ENCODE measurements around the gene PRR3.

Gene PRR3

DNA sequence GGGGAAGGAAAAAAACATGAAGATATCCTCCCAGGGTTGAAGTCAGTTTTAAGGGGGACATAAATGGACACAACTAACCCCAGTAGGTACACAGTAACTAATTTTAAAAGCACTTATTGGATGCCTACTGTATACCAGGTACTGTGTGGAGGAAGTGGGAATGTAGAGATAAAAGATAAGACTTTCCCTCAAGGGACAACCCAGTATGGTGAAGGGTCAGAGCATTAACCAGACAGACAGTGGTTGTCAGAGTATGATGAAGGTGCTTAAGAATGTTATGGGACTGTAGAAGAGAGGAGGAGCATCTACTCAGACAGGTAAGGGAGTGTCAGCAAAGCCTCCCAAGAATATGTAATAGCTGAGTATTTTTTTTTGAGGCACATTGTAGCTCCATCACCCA, 15.1 kb downstream of the PRR3 start:
- no peak for DNase-seq

DNA sequence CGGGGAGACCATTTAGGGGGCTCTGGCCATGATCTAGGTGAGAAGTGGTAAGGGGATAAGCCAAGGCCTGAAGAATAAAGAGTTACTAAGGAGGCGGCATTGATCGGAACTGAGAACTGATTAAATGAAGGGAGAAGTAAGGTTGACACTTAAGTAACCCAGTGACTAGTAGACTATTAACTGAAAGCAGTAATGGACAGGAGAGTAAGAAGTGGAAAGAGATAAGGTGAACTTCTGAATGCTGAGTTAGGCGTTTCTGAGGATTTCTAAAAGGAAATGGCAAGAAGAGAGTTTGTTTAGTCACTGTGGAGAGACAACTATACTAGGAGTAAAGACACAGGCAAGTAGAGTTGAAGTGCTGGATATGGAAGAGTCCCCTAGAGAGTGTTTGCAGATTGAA, 16.0 kb downstream of the PRR3 start:
- no peak for DNase-seq

DNA sequence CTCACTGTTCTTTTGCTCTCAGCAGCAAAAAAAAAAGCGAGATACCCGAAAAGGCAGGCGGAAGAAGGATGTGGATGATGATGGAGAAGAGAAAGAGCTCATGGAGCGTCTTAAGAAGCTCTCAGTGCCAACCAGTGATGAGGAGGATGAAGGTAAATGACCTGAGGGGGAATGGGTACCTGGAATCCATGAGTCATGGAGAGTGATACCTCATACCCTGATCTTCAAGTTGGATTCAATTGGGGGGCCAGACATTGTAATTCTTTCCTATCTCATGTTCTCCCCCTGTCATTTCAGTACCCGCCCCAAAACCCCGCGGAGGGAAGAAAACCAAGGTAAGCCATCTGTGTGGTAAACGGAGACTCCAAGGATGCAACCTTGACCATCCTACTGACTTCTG, 21.0 kb downstream of the PRR3 start:
- DNase-seq, result no peak

DNA sequence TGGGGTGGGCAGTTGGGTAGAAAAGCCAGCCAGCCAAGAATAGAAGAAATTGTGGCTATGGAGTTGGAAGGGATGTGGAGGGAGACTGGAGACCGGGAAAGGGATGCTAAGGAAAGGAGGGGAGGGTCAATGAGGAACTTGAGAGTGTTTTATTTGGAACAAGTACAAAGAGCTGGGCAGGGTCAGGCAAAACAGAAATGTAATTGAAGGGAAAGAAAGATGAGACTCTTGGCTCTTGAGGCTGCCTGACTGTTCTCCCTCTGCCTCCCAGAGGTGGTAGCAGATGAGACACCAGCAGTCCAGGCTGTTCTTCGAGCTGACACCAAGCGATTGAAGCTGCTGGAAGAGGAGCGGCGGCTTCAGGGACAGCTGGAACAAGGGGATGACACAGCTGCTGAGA, 26.8 kb downstream of the PRR3 start:
- no peak for DNase-seq

DNA sequence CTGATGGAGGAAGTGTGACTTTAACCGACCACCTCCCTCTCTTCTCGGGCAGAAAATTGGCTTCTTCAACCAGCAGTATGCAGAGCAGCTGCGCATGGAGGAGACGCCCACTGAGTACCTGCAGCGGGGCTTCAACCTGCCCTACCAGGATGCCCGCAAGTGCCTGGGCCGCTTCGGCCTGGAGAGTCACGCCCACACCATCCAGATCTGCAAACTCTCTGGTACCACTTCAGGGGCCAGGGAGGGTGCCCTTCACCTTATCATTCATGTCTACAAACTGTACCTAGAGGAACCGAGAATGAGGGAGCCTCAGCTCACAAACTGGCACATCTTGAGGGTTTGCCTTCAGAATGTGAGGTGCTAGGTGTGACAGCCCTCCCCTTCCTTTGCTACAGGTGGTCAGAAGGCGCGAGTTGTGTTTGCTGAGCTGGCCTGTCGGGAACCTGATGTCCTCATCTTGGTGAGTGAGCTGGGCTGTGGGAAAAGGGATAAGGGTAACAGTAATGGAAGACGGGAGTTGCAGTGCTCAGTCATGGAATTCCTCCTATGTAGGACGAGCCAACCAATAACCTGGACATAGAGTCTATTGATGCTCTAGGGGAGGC, 32.8 kb downstream of the PRR3 start:
- no peak for DNase-seq

DNA sequence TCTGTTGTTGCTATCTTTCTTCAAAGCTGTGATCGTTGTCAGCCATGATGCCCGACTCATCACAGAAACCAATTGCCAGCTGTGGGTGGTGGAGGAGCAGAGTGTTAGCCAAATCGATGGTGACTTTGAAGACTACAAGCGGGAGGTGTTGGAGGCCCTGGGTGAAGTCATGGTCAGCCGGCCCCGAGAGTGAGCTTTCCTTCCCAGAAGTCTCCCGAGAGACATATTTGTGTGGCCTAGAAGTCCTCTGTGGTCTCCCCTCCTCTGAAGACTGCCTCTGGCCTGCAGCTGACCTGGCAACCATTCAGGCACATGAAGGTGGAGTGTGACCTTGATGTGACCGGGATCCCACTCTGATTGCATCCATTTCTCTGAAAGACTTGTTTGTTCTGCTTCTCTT, 33.4 kb downstream of the PRR3 start:
- DNase-seq, result no peak

DNA sequence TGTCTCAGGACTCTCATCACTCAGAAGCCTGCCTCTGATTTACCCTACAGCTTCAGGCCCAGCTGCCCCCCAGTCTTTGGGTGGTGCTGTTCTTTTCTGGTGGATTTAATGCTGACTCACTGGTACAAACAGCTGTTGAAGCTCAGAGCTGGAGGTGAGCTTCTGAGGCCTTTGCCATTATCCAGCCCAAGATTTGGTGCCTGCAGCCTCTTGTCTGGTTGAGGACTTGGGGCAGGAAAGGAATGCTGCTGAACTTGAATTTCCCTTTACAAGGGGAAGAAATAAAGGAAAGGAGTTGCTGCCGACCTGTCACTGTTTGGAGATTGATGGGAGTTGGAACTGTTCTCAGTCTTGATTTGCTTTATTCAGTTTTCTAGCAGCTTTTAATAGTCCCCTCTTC, 33.9 kb downstream of the PRR3 start:
- no peak for DNase-seq

DNA sequence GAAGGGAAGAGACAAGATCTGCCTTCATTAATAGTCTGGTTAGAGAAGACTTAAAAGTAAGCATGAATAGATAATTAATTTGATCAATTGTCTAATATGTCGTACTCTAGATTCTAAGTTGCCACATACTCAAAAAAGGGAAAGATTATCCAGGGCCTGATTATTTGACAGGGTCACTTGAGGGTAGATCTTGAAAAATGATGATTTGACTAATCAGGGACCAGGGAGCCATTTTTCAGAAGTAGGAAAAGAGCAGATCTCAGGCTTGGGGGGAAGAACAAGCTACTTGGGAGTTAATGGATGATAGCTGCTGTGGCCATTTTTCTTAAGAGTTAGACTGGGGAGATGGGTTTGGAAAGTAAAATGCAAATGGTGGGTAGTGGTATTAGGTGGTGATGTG, 35.2 kb downstream of the PRR3 start:
- DNase-seq, result no peak

DNA sequence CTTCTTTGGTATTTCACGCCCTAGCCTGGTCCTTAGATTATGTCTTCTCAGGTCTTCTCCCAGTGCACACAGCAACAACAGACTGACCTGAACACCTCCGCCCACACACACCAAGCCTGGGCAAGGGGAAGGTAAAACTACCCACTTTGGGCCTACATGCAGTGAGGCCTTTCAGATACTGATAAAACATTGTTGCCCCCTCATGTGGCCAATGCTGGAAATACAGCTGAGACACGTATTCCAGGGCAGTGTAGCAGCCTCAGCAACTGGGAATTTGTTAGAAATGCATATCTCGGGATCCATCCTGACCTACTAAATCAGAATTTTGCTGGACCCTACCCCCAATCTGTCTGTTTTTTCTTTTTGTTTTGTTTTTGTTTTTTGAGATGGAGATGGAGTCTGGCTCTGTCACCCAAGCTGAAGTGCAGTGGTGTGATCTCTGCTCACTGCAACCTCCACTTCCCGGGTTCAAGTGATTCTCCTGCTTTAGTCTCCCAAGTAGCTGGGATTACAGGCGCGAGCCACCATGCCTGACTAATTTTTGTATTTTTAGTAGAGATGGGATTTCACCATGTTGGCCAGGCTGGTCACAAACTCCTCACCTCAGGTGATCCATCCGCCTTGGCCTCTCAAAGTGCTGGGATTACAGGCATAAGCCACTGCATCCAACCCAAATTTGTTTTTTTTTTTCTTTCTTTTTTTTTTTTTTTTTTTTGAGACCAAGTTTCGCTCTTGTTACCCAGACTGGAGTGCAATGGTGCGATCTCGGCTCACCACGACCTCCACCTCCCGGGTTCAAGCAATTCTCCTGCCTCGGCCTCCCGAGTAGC, 40.4 kb downstream of the PRR3 start:
- peak; percentile 78 for DNase-seq

DNA sequence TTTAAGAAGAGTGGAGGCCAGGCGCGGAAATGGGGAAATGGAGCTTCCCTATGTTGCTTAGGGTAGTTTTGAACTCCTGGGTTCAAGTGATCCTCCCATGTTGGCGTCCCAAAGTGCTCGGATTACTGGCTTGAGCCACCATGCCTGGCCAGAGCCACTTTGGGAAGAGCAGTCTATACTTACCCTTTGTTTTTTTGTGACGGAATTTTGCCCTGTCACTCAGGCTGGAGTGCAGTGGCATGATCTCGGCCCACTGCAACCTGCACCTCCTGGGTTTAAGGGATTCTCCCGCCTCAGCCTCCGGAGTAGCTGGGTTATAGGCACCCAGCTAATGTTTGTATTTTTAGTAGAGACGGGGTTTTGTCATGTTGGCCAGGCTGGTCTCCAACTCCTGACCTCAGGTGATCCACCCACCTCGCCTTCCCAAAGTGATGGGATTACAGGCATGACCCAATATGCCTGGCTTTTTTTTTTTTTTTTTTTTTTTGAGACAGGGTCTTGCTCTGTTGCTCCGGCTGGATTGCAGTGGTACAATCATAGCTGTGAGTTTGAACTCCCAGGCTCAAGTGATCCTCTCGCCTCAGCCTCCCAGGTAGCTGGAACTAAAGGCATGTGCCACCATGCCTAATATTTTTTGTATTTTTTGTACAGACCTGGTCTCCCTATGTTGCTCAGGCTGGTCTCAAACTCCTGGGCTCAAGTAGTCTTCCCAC, 42.0 kb downstream of the PRR3 start:
- no peak for DNase-seq

DNA sequence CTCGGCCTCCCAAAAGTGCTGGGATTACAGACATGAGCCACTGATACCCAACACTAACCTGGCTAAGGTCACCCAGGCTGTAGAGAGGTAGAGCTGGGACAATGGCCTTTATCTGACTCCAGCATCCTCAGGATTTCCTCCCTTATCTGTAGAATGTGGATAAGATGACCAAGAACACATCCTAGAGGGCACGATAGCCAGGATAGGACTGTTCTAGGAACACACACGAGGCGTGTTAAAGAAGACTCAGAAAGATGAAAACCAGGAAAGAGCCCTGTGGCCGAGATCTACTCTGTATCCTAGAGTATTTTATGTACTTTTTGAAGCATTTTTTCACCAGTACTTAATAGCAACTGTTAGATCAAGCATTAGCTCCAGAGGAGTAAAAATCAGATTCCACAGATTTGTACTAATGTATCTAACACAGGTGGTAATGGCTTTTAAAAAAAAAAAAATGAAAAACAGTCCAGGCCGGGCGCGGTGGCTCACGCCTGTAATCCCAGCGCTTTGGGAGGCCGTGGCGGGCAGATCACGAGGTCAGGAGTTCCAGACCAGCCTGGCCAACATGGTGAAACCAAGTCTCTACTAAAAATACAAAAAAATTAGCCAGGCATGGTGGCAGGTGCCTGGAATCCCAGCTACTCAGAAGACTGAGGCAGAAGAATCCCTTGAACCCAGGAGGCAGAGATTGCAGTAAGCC, 42.7 kb downstream of the PRR3 start:
- DNase-seq, result no peak

DNA sequence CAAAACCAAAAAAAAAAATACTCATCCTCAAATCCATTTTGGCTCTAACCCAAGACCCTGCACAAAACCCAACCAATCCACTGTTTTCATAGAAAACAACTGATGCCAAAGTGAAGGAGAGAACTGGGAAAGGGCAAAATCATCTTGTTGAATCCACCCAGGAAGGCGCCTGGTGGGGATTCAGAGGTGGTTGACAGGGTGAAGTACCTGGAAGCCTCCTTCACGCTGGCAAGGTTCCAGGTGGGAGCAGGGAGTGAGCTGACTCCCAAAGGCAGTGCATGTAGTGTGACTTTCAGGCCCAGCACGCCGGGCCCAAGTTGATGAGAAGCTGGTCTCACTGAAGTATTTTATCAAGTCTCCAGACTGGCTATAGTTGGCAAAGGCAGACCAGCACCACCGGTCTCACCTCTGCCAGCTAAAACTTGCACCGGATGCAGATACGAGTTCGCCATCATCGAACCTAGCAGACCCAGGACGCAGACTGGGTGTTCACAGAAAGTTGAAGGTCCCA, 43.4 kb downstream of the PRR3 start:
- DNase-seq, result no peak

DNA sequence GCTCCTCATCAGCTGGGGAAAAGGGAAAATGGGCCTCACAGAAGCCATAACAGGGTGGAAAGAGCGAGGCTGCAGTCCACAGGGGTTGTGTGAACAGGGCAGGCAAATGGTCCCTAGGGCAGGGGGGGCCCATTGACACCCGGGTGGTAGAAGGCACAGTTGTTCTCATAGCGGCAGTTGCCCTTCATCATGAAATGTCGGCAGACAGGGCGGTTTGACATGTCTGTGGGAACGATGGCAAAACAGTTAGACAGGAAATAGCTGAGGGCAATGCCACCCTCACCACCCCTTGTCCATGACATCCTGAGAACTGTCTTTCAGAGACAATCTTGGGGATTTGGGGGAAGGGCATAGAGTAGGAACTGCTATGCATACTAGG, 44.3 kb downstream of the PRR3 start:
- DNase-seq, result no peak

DNA sequence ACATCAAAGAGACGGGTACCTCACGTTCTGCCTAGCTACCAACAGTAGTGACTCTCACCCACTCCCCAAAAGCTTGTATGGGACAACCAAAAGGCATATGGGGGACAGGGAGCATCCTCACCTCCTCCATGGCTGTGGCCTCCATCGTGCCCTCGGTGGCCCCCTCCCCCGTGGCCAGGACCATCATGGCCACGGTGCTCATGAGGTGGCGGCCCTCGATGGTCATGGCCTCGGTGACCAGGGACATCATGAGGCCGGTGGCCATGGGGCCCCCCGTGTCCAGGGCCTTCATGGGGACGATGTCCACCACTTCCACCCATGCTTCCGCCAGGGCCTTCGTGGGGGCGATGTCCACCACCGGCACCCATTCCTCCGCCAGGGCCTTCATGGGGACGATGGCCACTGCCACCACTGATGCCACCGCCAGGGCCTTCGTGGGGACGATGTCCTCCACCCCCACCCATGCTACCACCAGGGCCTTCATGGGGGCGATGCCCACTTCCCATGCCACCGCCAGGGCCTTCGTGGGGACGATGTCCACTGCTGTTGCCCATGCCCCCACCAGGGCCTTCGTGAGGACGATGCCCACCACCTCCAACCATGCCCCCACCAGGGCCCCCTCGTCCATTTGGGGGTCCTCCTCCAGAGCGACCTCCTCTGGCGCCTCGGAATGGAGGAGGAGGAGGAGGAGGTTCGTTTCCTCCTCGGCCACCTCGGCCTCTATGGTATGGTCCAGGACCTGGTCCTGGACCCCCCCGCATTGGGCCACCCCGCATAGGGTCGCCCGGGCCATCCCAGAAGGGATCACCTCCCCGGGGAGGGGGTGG, 44.9 kb downstream of the PRR3 start:
- DNase-seq, result no peak

DNA sequence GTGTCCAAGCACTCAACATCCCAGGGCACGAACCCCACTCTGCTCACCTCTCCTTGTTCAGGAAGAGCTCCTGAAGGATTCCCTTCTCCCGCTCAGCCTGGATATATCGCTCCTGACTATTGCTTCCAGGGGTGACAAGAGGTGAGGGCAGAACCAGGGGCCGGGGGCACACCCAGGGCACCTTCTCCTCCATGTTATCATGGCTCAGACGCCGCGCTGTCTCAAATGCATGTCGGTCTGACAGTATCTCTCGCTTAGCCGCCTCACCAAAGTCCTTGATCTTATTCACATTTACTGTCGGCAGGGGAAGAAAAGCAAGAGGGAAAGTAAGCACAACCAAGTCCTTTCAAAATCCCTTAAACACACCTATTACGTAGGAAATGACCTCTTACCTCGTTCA, 46.9 kb downstream of the PRR3 start:
- DNase-seq, result no peak

DNA sequence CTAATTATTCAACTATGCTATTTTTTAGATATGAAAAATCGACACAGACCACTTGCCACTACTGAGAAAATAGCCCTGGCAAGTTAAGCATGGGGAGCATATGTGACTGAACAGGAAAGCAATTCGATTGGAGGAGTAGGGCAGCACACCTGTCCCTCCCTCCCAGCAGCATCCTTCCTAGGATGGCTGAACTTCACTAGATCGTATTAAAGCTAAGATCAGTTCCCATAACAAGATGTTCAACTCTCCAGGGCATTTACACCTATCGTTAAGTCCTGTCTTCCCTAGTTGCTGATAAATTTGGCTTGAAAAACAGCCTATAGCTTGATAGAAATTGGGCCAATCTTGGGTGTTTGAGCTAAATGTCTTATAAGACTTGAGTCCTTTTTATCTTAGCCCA, 53.0 kb downstream of the PRR3 start:
- DNase-seq, result no peak

DNA sequence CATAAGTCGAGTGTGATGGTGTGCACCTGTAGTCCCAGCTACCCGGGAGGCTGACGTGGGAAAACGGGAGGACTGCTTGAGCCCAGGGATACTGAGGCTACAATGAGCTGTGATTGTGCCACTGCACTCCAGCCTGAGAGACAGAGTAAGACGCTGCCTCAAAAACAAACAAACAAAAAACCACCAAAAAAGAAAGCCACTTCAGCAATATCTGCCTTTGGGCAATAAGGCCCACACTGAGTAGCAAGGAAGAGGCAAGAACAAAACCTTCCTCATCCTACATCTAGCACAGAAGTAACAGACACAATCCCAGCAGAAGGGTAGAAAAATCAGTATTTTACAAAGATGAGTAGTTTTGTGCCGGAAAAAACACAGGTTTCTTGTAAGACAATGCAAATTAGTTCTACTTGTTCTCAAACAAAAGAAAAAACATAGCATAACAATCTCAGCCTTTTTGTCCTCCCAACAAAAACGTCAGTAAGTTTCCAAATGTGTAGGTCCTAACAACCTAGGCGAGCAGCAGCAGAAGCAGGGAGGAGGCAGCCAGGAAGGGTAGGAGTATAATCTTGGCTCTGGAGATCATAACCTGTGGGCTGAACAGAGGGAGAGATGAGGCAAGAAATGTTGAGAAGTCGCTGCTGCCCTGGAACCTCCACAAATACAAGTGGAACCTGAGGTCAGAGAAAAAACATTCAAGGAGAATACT, 54.2 kb downstream of the PRR3 start:
- DNase-seq, result no peak

DNA sequence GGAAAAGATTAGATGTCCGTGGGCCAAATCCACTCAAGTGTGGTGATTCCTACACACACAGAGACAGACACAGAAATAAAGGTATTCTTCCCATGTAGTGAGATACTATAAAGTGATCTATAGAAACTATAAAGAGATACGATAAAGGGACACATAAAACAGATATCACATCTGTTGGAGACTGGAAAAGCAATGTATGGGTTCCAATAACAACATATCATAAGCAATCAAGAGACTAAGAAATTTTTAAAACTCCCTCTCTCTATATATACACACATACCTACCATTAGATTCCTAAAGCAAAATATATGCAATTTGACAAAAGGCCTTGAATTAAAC, 54.7 kb downstream of the PRR3 start:
- DNase-seq, result no peak

DNA sequence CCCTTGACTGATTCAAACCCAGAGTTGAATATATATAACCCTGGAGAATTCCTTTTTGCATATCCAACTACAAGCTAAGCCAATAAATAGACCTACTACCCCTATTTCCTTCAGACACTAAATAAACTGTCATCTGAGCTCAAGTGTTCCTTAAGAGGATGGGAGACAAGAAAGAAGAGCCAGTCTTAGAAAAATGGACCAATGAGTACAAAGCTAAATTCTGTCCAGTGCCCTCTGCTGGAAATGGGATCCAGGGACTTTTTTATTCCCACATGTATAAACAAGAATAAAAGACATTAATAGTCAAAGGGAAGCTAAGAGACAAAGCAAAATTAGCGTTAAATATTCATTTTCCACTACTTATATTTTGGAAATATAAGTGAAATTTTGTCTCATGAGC, 55.1 kb downstream of the PRR3 start:
- no peak for DNase-seq

DNA sequence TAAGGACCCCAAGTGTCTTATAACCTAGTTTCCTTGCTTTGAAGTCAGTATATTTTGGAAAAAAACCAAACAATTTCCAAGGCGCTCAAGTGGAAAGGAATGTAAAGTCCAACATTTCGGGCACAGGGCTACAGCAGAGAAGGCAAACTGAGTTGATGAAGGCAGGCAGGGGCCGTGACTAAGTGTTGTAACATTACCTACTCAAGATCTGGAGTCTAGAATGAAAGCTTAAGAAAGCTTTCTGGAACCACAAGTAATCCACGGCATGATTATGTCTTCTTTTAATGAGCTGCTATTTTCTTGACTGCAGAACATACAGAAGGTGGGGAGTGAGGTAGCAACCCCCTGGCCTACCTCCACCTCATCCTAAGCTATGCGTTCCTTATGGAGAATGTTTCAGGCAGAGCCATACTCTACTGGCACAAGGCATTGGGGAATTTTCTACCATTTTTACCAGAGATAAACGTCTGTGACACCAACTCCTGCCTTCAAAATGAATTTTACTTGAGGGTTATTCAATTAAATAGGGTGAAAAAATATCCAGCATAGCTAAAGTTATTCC, 55.7 kb downstream of the PRR3 start:
- DNase-seq, result no peak
